HG03378 (cell line): Measurements from ENCODE around the gene ADI1.

Source experiments
- ATAC-seq: cut with Tn5 transposase; IDR thresholded peaks from one replicate; pipeline ENCODE4 v1.9.1; 2021; ENCODE audit warnings: mild to moderate bottlenecking, moderate library complexity; ENCODE audit not compliant: unreplicated experiment

ADI1 gene

DNA sequence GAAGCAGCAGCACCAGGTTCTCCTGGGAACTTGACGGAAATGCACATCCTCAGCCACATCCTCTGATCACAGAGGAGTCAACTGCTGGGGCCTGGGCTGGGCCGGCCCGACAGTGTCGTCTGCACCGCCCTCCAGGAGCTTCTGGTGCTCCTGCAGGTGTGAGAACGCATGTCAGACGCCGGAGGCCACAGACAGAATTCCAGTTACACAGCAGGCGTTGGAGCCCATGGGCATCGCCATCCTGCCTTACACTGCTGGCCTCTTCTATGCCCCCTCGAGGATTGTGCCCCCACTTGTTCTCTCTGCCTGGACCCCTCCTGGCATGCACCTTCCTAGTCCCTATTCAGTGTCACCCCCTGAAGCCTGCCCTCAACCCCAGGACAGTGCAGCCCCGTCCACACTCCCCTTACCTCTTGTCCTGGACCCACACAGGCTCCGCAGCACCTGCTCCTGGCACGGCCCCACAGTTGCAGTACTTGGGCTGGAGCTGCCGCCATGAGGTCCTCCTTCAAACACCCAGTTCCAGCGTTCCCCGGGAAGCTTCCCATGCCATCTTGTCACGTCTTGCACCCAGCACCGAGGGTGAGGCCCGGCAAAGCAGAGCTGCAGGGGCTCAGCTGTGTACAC is 37.5 kb downstream of the ADI1 start:
- no peak for ATAC-seq

DNA sequence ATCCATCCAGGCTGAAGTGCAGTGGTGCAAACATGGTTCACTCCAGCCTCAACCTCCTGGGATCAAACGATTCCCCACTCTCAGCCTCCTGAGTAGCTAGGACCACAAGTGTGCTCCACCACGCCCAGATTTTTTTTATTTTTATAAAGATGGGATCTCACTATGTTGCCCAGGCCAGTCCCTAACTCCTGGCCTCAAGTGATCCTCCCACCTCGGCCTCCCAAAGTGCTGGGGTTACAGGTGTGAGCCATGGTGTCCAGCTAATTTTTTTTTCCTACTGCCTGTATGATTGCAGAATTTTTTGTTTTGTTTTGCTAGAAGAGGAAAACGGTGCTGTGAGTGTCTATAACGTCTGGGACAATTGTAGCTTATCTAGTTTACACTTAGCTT is 38.3 kb downstream of the ADI1 start:
- ATAC-seq = no peak

DNA sequence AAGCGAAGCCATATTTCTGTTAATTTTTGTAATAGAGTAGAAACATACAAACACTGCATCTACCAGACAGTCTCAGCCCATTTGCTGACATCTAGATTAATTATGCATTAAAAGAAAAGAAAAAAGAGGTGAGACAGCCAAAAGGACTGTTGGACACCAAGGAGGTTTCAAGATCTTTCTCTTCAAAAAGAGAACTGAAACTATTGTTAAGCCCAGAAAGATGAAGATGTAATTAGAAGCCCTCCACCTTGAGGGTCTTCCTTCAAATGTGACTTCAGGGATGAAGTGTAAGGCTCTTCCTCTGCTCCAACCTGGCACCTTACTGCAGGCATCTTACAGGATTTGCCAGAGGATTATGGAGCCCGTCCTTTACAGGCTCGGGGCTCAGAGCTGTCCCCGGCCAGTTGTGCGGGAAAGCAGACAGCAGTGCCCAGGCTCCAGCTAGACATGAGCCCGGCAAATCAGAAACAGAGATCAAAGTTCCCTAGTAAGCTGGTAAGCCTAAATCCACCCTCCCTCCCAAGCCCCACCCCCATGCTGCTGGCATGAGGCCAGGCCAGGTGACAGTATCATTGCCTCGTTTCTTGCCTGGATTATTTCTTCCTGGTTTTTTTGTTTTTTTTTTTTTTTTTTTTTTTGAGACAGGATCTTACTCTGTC is 38.9 kb downstream of the ADI1 start:
- no peak for ATAC-seq

DNA sequence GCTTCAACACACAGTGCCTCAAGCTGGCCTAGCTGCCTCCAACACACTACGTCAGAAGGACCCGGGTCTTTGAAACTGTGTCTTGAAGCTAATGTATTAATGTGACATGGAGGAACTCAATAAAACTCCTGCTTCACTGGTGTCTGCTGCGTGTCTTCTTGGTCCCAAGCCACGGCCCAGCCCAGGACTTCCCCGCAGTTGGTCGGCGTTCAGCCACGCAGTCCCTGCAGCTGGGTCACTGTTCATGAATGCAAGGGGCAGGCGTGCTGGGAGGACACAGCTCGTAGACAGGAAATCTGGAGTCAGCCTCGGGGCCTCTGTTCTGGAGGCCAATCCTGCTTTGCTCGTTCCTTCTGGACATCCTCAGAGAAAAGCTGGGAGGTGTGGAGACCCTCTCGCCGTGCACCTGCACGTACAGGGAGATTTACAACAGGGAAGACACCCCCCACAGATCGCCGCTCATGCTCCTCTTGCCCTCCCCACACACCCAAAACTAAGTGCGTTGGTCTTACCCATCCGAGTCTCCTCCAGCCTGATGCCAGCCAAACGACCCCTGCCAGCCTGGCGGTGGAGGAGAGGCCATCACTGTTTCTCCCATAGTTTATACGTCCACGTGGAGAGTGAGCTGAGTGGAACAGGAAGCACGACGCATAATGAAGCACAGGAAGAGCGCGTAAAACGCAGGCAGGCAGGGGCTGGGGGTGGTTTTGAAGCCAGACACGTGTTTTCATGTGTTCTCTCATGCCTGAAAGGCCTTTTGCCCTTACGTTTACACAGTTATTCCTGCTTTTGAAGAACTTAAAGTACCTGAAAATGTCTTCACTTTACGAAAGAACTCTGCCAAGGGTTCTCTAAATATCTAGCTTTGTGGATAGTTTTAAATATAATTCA is 39.7 kb downstream of the ADI1 start:
- ATAC-seq = no peak

DNA sequence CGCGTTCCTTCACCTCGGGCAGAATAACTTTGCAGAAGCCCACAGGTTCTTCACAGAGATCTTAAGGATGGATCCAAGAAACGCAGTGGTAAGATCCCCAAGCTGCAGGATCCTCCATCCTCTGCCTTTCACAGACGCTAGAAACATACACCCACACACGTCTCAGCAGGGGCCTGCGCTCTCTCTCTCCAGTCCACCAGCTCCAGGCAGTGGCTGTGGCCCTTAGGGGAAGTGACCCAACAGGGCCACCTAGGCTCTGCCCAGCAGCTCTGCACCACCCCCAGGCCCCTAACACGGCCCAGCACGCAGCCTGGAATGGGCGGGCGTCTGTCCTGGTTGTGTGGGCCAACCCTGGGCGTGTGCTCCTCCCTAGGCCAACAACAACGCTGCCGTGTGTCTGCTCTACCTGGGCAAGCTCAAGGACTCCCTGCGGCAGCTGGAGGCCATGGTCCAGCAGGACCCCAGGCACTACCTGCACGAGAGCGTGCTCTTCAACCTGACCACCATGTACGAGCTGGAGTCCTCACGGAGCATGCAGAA is 40.4 kb downstream of the ADI1 start:
- ATAC-seq = no peak

DNA sequence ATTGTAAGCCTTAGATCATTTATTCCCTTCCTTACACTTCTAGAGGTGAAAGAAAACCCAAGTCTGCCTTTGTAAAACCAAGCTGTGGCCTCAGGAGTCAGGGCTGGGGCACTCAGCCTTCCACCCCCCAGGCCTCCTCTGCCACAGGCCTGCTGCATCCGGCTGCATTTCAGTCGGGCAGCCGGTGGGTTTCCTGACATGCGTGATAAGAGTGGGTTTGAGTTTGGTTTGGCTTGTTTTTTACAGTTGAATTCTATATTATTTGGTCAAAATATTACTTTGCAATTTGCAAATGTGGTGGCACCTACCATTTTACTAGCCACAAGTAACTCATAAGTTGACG is 42.4 kb downstream of the ADI1 start:
- no peak for ATAC-seq

DNA sequence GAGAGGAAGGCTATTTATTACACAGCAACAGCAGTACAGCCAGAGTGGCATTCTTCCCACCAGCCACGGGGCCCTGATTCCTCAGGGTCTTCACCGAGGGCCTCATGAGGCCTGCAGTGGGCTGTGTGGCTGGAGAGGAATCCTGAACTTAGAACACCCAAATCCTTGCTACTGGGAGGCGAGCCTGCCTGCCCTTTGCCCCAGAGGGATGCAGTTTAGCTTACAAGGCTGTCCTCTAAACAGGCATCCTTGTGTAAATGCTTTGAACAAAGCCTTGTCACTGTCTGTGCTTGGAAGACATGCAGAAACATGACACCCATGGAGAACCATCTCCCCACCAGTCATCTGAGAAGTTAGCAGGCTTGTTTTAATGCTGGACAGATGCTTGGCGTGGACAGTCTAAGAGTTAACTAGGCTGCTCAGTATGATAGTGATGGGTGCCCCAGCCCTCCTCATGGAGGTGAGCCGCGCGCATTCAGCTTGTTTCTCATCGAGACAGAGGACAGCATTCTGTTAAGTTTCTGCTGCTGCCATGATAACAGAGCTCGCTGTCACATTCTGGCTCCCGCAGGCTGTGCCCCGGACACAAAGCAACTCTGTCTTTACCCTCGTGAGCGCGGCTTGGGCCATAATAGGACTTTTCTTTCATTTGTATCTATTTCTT is 42.9 kb downstream of the ADI1 start:
- no peak for ATAC-seq

DNA sequence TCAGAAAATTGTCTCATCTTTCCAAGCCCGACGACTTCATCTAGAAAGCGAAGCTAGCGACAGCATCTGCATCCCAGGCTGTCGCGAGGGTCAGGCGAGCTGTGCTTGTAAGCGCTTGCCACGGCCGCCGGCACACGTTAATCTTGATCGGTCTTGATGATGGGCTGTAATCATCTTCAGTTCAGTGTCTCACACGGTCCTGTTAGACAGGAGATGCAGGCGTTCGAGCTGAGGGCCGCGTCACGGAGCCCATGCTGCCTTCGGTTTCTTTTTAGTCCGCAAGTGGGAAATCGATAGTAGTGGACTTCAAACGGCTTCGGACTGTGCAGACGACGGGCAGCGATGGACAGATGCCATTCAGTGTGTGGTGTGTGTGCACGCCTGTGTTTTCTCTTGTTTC is 43.6 kb downstream of the ADI1 start:
- ATAC-seq = no peak

DNA sequence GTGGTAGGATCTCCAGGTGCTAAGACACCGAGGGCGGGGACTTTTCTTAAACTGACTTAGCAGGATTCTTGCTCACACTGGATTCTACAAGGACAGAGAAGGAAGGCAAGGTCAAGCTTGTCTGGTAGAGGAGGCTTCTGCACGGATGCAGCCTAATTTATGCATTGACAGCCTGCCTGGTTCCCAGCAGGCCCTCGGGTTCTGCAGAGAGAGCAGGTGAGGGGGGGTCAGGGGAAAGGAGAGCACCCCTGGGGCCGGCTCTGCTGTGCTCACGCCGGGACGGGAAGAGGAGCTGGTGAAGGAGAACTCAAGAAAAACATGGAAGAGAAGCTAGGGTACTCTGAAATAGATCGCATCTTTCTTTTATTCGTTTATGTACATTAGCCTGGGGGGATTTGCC is 46.4 kb downstream of the ADI1 start:
- ATAC-seq = no peak

DNA sequence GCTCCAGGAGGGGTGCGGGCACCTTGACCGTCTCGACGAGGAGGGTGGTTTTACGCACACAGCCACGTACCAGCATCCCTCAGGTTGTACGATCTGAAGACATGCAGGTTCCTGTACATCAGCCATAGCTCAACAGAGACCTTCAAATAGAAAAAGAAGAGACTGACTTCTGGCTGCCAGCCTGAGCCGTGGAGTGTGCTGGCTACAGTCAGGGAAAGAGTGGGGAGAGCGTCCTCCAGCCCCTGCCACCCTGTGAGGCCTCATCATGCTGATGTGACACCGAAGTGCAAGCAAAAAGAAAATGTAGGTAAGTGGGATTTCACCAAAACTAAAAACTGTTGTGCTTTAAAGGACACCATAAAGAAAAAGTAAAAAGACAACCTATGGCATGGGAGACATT is 47.0 kb downstream of the ADI1 start:
- ATAC-seq = no peak

DNA sequence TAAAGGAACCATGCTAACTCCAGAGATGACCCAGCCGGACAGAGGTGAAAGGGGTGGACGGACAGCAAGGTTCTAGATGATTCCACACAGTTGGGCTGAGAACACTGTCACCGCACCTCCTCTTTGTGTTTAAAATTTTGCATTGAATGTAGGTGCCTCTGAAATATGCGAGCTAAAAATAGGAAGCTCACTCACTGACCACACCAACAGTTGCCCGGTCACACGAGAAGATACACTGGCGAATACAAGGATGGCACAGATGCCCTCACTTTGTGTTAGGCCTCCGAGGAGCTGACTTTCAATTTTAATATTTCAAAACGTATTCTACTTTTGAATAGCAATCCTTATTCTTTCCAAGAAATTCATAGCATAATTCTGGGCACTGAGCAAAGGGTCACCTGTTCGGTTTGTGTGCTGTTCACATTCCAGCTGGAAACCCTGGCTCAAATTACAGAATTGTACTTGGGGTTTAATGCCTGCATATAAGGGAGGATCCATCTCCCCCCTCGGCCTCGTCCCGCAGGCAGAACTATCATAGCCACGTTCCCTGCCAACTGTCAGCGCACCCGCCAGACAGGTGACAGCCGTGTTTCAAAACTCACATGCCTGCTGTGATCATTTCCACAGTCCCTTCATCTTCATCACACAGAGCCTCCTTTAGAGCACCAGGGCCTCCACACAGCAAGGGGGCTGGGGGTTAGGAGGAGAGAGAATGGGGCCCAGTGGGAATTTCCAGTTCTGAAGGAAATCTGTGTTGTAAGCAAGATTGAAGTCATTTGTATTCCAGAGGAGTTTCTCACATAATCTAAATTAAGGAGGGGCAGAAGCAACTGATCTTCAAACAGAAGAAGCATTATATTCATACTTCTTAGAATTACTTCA is 48.2 kb downstream of the ADI1 start:
- no peak for ATAC-seq

DNA sequence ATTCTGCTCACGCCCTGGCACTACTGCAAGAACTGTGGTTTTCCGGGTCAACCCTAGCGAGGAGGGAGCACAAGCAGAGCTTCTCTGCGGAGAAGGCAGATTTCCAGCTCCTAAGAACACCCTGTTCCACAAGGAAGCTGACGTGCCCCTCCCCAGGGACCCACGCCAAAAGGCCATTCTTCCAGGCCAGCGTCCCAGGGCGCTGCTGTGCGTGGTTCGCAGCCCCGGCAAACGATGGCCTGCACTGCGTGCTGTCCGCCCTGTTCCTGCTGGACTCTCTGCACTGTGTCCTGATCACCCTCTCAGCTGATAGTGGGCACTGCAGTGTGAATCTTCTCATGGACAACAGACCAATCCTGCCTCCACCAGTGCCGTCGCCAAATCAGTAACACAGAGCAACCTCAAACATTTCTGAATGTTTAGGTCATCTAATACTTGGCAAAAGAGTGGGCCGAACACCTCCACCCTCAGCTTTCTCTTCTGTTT is 49.1 kb downstream of the ADI1 start:
- ATAC-seq = no peak

DNA sequence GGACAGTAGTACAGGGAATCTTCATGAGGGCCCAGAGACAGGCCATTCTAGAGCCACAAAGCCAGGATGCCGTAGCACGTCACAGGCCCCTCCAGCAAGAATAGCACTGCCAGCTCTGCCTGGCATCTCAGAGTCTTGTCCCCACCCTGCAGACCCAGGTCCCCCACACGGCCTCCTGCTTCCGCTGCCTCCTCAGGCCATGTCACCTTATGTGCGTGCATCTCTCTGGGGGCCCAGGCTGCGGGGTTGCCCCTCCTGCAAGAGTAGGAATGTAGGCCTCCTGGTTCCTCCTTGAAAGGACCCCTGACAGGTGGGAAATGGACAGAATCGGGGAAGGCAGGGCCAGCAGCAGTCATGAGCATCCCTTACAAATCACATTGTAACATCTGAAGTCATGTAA is 49.8 kb downstream of the ADI1 start:
- ATAC-seq = no peak

DNA sequence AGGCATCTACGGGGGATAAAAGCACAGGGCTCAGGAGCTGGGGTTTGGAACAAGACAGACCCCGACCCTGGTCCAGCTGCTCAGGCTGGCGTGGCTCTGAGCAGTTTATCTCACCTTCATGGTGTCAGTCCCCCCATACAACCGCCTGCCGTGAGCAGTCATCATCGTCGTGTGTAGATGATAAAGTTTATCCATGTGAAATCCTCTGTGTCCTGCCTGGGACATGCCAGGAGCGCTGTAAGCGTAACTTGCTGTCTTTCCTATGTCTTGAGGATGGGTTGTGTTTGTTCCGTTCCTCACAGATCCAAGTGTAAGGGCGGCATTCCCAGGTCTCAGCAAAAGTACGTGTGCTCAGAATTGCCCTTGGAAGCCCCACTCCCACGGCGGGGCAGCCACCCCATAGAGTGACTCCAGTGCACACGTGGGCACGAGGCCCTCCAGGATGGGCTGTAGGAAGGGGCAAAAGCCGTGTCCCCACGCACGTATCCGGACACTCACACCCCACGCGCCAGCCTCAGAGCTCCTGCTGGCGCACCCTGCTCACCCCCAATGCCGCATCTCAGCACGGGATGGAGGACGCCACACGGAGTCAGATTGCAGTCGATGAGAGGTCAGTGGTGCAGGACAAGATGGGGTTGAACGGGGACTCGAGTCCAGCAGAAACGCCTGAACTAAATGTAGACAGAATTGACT is 50.9 kb downstream of the ADI1 start:
- ATAC-seq = no peak

DNA sequence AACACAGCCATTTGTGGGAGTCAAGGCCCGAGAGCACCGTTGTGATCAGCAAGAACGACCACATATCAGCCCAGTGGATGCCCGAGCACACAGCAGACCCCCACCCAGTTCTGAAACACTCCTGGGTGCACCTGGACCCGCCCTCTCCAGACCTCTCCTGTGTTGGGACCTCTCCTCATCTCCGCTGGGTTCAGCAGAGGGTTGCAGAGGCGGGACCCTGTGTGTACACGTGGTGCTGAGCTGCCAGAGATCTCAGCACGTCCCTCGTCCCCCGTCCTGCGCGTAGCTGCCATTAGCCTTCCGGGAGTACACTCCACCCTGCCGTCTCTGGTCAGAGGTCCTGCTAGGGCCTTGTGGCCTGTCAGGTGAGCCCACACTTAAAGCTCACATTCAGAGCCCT is 51.7 kb downstream of the ADI1 start:
- ATAC-seq = no peak

DNA sequence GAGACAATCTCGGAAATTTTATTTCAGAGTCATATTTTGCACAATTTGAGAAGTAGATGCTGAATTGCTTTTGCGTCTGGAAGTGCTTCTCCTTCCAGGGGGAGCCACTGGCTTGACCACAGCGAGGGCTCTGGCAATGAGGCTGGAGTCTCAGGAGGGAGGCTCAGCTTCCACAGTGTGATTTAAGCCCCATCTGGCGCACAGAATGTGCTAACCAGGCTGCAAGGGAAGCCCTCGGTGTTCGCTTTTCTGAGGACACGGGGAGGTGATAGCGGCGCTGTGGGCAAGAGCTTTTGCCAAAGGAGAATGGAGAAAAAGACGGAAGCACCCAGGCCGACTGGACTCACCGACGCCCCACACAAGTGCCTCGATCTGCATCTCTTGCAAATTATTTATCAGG is 52.4 kb downstream of the ADI1 start:
- ATAC-seq = no peak

DNA sequence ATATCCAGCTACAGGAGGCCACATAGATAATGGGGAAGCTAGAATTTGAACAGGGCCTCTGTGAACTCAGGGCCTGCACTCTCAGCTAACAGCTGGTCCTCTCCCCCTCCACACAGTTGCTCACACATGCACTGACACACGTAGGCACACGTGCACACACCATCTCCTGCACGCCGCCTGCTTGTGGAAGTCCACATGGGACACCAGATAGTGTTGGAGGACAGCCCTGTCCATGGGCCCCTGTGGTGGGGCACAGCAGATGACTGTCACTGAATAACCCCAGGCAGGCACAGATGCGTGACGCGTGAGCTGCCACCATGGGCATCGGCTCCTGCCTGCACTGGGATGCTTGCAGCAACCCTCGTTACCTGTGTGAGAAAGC is 52.9 kb downstream of the ADI1 start:
- no peak for ATAC-seq

DNA sequence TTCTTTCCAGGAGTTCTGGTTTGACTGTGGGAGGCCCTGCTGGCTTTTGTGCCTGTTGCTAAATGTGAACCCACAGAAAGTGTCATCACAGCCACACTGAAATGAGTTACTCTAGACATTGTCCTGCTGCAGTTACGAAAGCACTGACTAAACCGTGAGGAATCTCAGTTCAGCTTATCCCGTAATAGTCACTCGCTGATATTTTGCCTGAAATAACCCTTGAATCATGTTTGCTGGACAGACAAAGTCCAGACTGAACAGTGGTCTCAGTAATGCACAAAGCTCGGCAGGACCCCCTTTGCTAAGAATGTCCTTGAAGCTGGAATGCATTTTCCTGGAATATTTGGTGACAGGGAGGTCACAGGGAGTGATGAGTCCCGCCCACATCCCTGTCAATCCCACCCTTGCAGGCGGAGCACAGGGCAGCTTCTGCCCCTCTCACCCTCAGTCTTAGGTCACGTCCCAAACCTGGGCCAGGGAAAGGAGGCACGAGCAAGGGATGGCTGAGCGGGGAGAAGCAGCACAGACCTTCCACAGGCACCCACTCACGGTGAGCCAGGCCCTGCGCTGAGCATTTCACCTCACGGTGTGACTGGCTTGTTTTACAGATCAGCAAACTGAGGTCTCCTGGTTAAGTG is 53.4 kb downstream of the ADI1 start:
- ATAC-seq = no peak

DNA sequence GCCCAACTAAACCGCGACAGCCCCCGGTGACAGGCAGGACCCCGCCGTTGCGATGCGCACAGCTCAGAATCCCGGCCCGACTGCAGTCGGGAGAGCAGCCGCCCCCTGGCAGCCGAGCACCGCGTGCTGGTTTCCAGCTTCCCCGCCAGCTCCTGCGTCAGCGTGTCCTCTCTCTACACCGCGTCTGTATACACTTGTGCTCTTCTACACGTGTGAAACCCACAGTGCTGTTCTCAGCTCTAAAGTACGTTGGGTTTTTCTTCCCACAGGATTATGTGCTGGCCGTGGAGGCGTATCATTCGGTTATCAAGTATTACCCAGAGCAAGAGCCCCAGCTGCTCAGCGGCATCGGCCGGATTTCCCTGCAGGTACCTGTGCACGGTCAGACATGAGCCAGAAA is 54.0 kb downstream of the ADI1 start:
- ATAC-seq = no peak
